GM08714 (cell line): ENCODE data around the gene PYY.

Experiments
- H3K4me3 ChIP-seq: fragments of 200-500 bp; sonication (Bioruptor generic); 2 replicates; pipeline ENCODE4 v1.5.1; 2014; ENCODE audit warnings: mild to moderate bottlenecking, low read length, inconsistent platforms
- ZNF274 ChIP-seq: IDR thresholded peaks from 2 replicates; pipeline ENCODE4 v1.6.1; 2012; ENCODE audit warnings: mild to moderate bottlenecking, low read depth, low read length

The PYY gene

GRCh38 chr17:43907998-43908721 lies 45.6 kb downstream of the PYY start:
- H3K4me3 ChIP-seq = no peak overlapping the region; the same call in 1 of the 2 replicates
- no peak for TF ChIP-seq ZNF274

- no peak for TF ChIP-seq ZNF274
- H3K4me3 ChIP-seq = peak within 1 kb of the TSS; percentile 8; the same call in 1 of the 2 replicates
Observed at GRCh38 chr17:43907425-43907981, 46.2 kb downstream of the PYY start, which contains the start of gene MPP2. TSS of gene MPP2 (minus strand) at chr17:43907536. CDS start at chr17:43904460, 3,076 bp downstream.

- no peak for TF ChIP-seq ZNF274
- peak overlapping the region; percentile 7; the same call in 1 of the 2 replicates for H3K4me3 ChIP-seq
Observed at GRCh38 chr17:43906951-43907424, 46.8 kb downstream of the PYY start.

GRCh38 chr17:43905985-43906852 lies 47.5 kb downstream of the PYY start:
- TF ChIP-seq ZNF274 = no peak
- H3K4me3 ChIP-seq = no peak overlapping the region

GRCh38 chr17:43905400-43905984 lies 48.2 kb downstream of the PYY start:
- H3K4me3 ChIP-seq = no peak overlapping the region
- no peak for TF ChIP-seq ZNF274
